ENCODE data around the gene ADD2.

GRCh38 chr2:70651727-70652126 is 116.3 kb downstream of the ADD2 start:
- TF ChIP-seq CTCF (IDR thresholded peaks at IDR 0.05) (no peak), POLR2A (IDR thresholded peaks at IDR 0.05) (no peak)
